HepG2 (cell line): ENCODE measurements around the gene DGKD. TPM values are rescaled to one million over a fixed set of nuclear protein-coding genes. Genes with fewer than 3 reads are reported as not detected.

Experiments
- HNRNPUL1 ChIP-seq: fragments of 200-400 bp; formaldehyde crosslinking; IDR thresholded peaks from 2 replicates; pipeline ENCODE4 v1.6.1; 2017; ENCODE audit warnings: low read depth, mild to moderate bottlenecking, low read length, moderate library complexity
- ZNF263 ChIP-seq: sonication (generic); formaldehyde crosslinking; IDR thresholded peaks from 2 replicates; pipeline ENCODE4 v1.4.0; 2020; ENCODE audit warnings: missing genetic modification reagents
- polyA plus RNA-seq, 8 experiments: library from polyadenylated mRNA; depleted of rRNA in 3 of 8; stranded (reverse) in 7 of 8; unstranded in 1 of 8; fragments of >200 nt; fragmentation: Illumina TruSeq in 4 of 8; extraction: Trizol in 4 of 8; gene quantifications; 2 replicates each; pipeline versions ENCODE4 v1.2.1 to v1.2.3, GENCODE V29; 2011 to 2016; ENCODE audit warnings: low read depth in 4 of 8, missing spikeins in 1 of 8, mixed read lengths in 1 of 8; ENCODE audit not compliant: insufficient read depth in 1 of 8
- total RNA-seq, 5 experiments: library from RNA; depleted of rRNA; stranded (reverse); fragments of >200 nt; fragmentation: Illumina TruSeq; extraction: Trizol; gene quantifications; 2 replicates each; pipeline ENCODE4 v1.2.3, GENCODE V29; 2016; ENCODE audit warnings: low read depth in 1 of 5
- TF ChIP-seq, protein P1 (sequence below): IDR thresholded peaks from 2 replicates; pipeline ENCODE4 v1.6.1; 2016; ENCODE audit warnings: low read depth, missing genetic modification reagents, missing compliant biosample characterization
- TF ChIP-seq, protein P2 (sequence below): IDR thresholded peaks from 2 replicates; pipeline ENCODE4 v1.6.1; 2016
- TF ChIP-seq, protein P3 (sequence below): sonication (generic); formaldehyde crosslinking; IDR thresholded peaks from 2 replicates; pipeline ENCODE4 v1.4.0; 2020; ENCODE audit warnings: missing genetic modification reagents, borderline replicate concordance

Gene DGKD
- total and polyA plus RNA-seq, 2 of the 13 experiments (the other 11 are each of a cell fraction or from before 2014, with no cell fraction given) = 24.5 to 33.2 TPM

DNA sequence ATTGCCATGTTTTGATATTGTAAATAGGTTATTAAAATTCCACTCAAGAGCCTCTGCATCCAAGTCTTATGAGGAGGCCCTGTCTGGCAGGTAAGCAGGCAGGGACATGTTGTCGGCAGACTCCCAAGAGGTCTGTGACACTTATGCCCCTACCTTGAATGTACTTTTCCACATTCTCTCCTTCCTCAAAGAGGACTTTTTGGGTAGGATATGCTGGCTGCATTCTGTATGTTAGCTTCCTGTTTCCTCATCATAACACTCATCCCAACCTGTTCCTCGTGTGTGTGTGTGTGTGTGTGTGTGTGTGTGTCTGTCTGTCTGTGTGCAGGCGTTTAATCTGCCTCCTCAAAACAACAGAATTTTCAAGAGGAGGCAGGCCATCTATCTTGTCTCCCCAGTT, 137.0 kb downstream of the DGKD start (continued):
- TF ChIP-seq, protein P1, sequence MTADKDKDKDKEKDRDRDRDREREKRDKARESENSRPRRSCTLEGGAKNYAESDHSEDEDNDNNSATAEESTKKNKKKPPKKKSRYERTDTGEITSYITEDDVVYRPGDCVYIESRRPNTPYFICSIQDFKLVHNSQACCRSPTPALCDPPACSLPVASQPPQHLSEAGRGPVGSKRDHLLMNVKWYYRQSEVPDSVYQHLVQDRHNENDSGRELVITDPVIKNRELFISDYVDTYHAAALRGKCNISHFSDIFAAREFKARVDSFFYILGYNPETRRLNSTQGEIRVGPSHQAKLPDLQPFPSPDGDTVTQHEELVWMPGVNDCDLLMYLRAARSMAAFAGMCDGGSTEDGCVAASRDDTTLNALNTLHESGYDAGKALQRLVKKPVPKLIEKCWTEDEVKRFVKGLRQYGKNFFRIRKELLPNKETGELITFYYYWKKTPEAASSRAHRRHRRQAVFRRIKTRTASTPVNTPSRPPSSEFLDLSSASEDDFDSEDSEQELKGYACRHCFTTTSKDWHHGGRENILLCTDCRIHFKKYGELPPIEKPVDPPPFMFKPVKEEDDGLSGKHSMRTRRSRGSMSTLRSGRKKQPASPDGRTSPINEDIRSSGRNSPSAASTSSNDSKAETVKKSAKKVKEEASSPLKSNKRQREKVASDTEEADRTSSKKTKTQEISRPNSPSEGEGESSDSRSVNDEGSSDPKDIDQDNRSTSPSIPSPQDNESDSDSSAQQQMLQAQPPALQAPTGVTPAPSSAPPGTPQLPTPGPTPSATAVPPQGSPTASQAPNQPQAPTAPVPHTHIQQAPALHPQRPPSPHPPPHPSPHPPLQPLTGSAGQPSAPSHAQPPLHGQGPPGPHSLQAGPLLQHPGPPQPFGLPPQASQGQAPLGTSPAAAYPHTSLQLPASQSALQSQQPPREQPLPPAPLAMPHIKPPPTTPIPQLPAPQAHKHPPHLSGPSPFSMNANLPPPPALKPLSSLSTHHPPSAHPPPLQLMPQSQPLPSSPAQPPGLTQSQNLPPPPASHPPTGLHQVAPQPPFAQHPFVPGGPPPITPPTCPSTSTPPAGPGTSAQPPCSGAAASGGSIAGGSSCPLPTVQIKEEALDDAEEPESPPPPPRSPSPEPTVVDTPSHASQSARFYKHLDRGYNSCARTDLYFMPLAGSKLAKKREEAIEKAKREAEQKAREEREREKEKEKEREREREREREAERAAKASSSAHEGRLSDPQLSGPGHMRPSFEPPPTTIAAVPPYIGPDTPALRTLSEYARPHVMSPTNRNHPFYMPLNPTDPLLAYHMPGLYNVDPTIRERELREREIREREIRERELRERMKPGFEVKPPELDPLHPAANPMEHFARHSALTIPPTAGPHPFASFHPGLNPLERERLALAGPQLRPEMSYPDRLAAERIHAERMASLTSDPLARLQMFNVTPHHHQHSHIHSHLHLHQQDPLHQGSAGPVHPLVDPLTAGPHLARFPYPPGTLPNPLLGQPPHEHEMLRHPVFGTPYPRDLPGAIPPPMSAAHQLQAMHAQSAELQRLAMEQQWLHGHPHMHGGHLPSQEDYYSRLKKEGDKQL (CRISPR knock-in tag) = no peak
- TF ChIP-seq, protein P2, sequence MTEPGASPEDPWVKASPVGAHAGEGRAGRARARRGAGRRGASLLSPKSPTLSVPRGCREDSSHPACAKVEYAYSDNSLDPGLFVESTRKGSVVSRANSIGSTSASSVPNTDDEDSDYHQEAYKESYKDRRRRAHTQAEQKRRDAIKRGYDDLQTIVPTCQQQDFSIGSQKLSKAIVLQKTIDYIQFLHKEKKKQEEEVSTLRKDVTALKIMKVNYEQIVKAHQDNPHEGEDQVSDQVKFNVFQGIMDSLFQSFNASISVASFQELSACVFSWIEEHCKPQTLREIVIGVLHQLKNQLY (CRISPR knock-in tag) = no peak
- TF ChIP-seq HNRNPUL1 (no peak), ZNF263 (CRISPR knock-in tag) (no peak)
- TF ChIP-seq, protein P3, sequence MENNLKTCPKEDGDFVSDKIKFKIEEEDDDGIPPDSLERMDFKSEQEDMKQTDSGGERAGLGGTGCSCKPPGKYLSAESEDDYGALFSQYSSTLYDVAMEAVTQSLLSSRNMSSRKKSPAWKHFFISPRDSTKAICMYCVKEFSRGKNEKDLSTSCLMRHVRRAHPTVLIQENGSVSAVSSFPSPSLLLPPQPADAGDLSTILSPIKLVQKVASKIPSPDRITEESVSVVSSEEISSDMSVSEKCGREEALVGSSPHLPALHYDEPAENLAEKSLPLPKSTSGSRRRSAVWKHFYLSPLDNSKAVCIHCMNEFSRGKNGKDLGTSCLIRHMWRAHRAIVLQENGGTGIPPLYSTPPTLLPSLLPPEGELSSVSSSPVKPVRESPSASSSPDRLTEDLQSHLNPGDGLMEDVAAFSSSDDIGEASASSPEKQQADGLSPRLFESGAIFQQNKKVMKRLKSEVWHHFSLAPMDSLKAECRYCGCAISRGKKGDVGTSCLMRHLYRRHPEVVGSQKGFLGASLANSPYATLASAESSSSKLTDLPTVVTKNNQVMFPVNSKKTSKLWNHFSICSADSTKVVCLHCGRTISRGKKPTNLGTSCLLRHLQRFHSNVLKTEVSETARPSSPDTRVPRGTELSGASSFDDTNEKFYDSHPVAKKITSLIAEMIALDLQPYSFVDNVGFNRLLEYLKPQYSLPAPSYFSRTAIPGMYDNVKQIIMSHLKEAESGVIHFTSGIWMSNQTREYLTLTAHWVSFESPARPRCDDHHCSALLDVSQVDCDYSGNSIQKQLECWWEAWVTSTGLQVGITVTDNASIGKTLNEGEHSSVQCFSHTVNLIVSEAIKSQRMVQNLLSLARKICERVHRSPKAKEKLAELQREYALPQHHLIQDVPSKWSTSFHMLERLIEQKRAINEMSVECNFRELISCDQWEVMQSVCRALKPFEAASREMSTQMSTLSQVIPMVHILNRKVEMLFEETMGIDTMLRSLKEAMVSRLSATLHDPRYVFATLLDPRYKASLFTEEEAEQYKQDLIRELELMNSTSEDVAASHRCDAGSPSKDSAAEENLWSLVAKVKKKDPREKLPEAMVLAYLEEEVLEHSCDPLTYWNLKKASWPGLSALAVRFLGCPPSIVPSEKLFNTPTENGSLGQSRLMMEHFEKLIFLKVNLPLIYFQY (CRISPR knock-in tag) = no peak
